Lung (tissue), 12 donors: ENCODE results near the gene SLIT2. TPM values are rescaled to one million over a fixed set of nuclear protein-coding genes. Genes with fewer than 3 reads are reported as not detected.

Experiments
- ATAC-seq: fragments of 200-7000 bp; cut with Tn5 transposase; one replicate; pipeline ENCODE4 v1.9.1; 2020; ENCODE audit warnings: moderate number of reproducible peaks; ENCODE audit not compliant: insufficient read depth, low FRiP score
- DNase-seq, 3 donors: peaks; one replicate each; pipeline ENCODE4 v3.0.0-alpha.2; 2013 to 2017
- H3K27ac ChIP-seq, 2 donors: one replicate each; pipeline ENCODE4 v1.5.1; 2013; ENCODE audit warnings: mild to moderate bottlenecking in 2 of 2, moderate library complexity in 2 of 2, control low read depth in 1 of 2, inconsistent platforms in 1 of 2, low read depth in 1 of 2, low read length in 1 of 2
- H3K27me3 ChIP-seq, 3 donors: one replicate each; pipeline ENCODE4 v1.5.1; 2013; ENCODE audit warnings: low read length in 2 of 3; ENCODE audit not compliant: control insufficient read depth in 3 of 3, insufficient read depth in 3 of 3
- H3K36me3 ChIP-seq, 4 donors: one replicate each; pipeline ENCODE4 v1.5.1; 2013; ENCODE audit warnings: low read length in 4 of 4, mild to moderate bottlenecking in 1 of 4, moderate library complexity in 1 of 4; ENCODE audit not compliant: control insufficient read depth in 4 of 4, insufficient read depth in 4 of 4
- H3K4me1 ChIP-seq, 5 donors: one replicate each; pipeline ENCODE4 v1.5.1; 2013; ENCODE audit warnings: low read length in 5 of 5, mild to moderate bottlenecking in 2 of 5, moderate library complexity in 1 of 5; ENCODE audit not compliant: control insufficient read depth in 5 of 5, insufficient read depth in 5 of 5
- H3K4me3 ChIP-seq: one replicate; pipeline ENCODE4 v1.5.1; 2013; ENCODE audit warnings: mild to moderate bottlenecking, control low read depth, moderate library complexity
- H3K9ac ChIP-seq, 2 donors: one replicate each; pipeline ENCODE4 v1.5.1; 2013; ENCODE audit warnings: low read length in 2 of 2, control low read depth in 1 of 2; ENCODE audit not compliant: insufficient read depth in 1 of 2
- H3K9me3 ChIP-seq, 4 donors: one replicate each; pipeline ENCODE4 v1.5.1; 2013; ENCODE audit warnings: low read length in 3 of 4, mild to moderate bottlenecking in 1 of 4, moderate library complexity in 1 of 4; ENCODE audit not compliant: control insufficient read depth in 4 of 4, insufficient read depth in 3 of 4
- WGBS, 2 donors: extraction: QIAGEN DNeasy Blood & Tissue Kit; methylation state at CpG; one replicate each; pipeline ENCODE4 v1.1.7; 2013; 5-methylcytosine and 5-hydroxymethylcytosine counted together
- polyA plus RNA-seq, 2 donors: library from polyadenylated mRNA; stranded (reverse); fragments of 200-250 nt; gene quantifications; one replicate each; pipeline ENCODE4 v1.2.1, GENCODE V29; 2013
- total RNA-seq, 2 donors: library from RNA; depleted of rRNA in 1 of 2; stranded (reverse); fragments of >200 nt in 1 of 2; gene quantifications; one replicate each; pipeline ENCODE4 v1.2.1, GENCODE V29; 2014 to 2021
- TF ChIP-seq, protein P1 (sequence below): IDR thresholded peaks from 2 replicates; pipeline ENCODE4 v1.5.1; 2012; ENCODE audit warnings: mild to moderate bottlenecking; ENCODE audit errors: control extremely low read depth, extremely low read depth
- donor health status: control.
- donor health status: control.
- donor health status: Bipolar disorder and iron deficiency.
- donor health status: healthy.
- donor health status: DM: yes; HTN: yes; CAD: no.

SLIT2 gene
- total and polyA plus RNA-seq, 4 donors = 6.6 to 159 (median 32.4) TPM

- WGBS, 2 donors = 82 to 91% methylated on average over 6 of the region's 6 CpGs
- no peaks in the 10 kb centered on the region for H3K9me3 ChIP-seq
- H3K9ac ChIP-seq = no peak overlapping the region
- H3K4me1 ChIP-seq = peaks cover 0 to 23% (median 0%) of the 10 kb centered on the region in 5 donors
- H3K36me3 ChIP-seq = no peaks in the 10 kb centered on the region
- no peak for ATAC-seq
- H3K27ac ChIP-seq = no peak overlapping the region
- H3K4me3 ChIP-seq = no peak overlapping the region
- TF ChIP-seq, protein P1, sequence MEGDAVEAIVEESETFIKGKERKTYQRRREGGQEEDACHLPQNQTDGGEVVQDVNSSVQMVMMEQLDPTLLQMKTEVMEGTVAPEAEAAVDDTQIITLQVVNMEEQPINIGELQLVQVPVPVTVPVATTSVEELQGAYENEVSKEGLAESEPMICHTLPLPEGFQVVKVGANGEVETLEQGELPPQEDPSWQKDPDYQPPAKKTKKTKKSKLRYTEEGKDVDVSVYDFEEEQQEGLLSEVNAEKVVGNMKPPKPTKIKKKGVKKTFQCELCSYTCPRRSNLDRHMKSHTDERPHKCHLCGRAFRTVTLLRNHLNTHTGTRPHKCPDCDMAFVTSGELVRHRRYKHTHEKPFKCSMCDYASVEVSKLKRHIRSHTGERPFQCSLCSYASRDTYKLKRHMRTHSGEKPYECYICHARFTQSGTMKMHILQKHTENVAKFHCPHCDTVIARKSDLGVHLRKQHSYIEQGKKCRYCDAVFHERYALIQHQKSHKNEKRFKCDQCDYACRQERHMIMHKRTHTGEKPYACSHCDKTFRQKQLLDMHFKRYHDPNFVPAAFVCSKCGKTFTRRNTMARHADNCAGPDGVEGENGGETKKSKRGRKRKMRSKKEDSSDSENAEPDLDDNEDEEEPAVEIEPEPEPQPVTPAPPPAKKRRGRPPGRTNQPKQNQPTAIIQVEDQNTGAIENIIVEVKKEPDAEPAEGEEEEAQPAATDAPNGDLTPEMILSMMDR = no peak
- peak in 2 of 3 donors; percentile 66 to 71 for DNase-seq
- no peaks in the 10 kb centered on the region for H3K27me3 ChIP-seq
These were observed 46.1 kb downstream of the SLIT2 start for GRCh38 chr4:20297783-20298182.

DNA sequence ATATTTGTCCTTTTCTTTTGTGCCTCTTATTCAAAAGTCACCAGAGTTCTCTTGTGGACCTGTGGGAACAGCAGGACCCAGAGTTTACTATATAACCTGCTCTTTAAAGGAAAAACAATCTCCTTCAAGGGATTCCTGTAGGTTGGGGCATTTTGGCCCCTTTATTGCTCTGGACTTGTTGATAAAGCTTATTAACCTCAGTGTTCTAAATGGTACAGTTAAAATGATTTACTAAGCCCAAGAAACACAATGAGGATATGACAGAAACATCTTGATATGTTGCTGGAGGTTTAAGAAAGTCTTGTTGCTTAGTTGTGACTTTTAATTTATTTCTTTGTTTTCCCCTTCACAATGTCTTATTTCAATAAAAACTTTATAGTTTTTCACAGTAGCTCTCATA is 46.8 kb downstream of the SLIT2 start:
- H3K9ac ChIP-seq = no peak overlapping the region
- H3K4me3 ChIP-seq = no peak overlapping the region
- peaks cover 0 to under 1% (median 0%) of the 10 kb centered on the region in 4 donors for H3K36me3 ChIP-seq
- ATAC-seq (no peak), DNase-seq (no peak)
- H3K4me1 ChIP-seq = peaks cover 0 to 23% (median 0%) of the 10 kb centered on the region in 5 donors
- H3K27me3 ChIP-seq = no peaks in the 10 kb centered on the region
- H3K9me3 ChIP-seq = no peaks in the 10 kb centered on the region
- H3K27ac ChIP-seq = no peak overlapping the region
- TF ChIP-seq, protein P1 = no peak

DNA sequence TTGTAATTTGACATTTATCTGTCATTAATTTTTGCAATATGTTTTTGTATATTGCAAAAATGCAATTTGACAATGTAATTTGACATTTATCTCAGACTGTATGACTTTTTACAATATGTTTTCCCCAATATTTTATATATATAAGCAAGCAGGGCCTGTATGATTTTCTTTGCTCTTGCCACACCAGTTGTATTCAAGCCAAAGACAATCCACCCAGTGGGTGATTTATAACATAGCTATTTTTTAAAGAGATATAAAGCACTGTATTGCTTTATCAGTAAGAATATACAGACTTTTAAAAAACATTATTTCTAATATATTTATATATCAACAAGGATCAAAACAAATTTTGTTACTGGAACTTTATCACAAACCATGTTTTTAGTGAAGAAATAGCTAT is 47.3 kb downstream of the SLIT2 start:
- no peak overlapping the region for H3K4me3 ChIP-seq
- H3K9me3 ChIP-seq = no peaks in the 10 kb centered on the region
- H3K36me3 ChIP-seq = peaks cover 0 to 4% (median 0%) of the 10 kb centered on the region in 4 donors
- DNase-seq = no peak
- H3K27ac ChIP-seq = no peak overlapping the region
- ATAC-seq = no peak
- H3K27me3 ChIP-seq = no peaks in the 10 kb centered on the region
- H3K4me1 ChIP-seq = peaks cover 0 to 23% (median 0%) of the 10 kb centered on the region in 5 donors
- H3K9ac ChIP-seq = no peak overlapping the region
- TF ChIP-seq, protein P1 = no peak

GRCh38 chr4:20299515-20299914 is 47.8 kb downstream of the SLIT2 start:
- WGBS, 2 donors = 34 to 47% methylated on average over 3 of the region's 3 CpGs
- no peak for ATAC-seq
- no peak overlapping the region for H3K4me3 ChIP-seq
- H3K4me1 ChIP-seq = peaks cover 0 to 23% (median 0%) of the 10 kb centered on the region in 5 donors
- H3K9ac ChIP-seq = no peak overlapping the region
- H3K36me3 ChIP-seq = peaks cover 0 to 4% (median 0%) of the 10 kb centered on the region in 4 donors
- H3K9me3 ChIP-seq = no peaks in the 10 kb centered on the region
- peak in 2 of 3 donors; percentile 77 for DNase-seq
- H3K27ac ChIP-seq = no peak overlapping the region
- no peaks in the 10 kb centered on the region for H3K27me3 ChIP-seq
- TF ChIP-seq, protein P1 = no peak
